Retinal pigment epithelial cell (primary cell): ENCODE results near the gene MGAT5.

Experiments used
- DNase-seq: peaks from one replicate; pipeline ENCODE4 v3.0.0-alpha.2; 2010; ENCODE audit warnings: low read depth
- H3K4me3 ChIP-seq: 2 replicates; pipeline ENCODE4 v1.5.1; 2011; ENCODE audit warnings: mild to moderate bottlenecking, low read length, control low read depth, moderate library complexity
- TF ChIP-seq, protein P1 (sequence below): conservative IDR thresholded peaks from 2 replicates; pipeline ENCODE4 v1.5.1; 2011; ENCODE audit warnings: low read depth, low read length, control low read depth, inconsistent platforms

The MGAT5 gene

DNA sequence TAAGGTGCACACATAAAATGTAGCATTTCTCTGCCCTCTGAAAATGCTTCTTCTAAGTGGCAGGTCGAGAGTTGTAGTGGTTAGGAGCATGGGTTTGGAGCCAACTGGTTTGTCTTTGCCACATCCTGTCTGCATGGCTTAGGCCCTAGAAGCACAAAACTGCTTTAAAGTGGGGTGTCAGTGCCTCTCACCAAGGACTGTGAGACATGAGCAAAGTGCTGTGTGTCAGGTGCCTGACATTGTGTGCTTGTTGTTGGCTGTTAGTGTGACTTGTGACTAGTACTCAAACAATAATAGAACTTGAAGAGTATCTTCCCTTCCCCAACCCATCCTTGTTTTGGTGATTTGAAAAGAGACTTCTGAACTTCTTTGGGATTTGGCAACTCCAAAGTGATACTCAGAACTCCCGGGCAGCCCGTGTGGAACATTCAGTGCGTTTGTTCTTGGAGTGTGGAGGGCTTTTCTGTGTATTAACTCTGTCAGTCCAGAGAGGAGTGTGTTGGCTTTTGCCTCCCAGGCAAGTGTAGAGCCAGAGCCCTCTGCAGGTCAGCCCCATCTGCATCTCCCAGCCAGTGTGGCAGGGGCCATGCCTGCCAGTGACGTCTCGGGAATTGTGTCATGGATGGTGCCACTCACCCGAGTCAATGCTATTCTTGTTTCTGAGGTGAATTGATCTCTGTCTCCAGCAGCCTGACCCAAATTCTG lies 5.0 kb downstream of the MGAT5 start:
- no peak overlapping the region for H3K4me3 ChIP-seq
- TF ChIP-seq, protein P1, sequence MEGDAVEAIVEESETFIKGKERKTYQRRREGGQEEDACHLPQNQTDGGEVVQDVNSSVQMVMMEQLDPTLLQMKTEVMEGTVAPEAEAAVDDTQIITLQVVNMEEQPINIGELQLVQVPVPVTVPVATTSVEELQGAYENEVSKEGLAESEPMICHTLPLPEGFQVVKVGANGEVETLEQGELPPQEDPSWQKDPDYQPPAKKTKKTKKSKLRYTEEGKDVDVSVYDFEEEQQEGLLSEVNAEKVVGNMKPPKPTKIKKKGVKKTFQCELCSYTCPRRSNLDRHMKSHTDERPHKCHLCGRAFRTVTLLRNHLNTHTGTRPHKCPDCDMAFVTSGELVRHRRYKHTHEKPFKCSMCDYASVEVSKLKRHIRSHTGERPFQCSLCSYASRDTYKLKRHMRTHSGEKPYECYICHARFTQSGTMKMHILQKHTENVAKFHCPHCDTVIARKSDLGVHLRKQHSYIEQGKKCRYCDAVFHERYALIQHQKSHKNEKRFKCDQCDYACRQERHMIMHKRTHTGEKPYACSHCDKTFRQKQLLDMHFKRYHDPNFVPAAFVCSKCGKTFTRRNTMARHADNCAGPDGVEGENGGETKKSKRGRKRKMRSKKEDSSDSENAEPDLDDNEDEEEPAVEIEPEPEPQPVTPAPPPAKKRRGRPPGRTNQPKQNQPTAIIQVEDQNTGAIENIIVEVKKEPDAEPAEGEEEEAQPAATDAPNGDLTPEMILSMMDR = no peak
- no peak for DNase-seq

DNA sequence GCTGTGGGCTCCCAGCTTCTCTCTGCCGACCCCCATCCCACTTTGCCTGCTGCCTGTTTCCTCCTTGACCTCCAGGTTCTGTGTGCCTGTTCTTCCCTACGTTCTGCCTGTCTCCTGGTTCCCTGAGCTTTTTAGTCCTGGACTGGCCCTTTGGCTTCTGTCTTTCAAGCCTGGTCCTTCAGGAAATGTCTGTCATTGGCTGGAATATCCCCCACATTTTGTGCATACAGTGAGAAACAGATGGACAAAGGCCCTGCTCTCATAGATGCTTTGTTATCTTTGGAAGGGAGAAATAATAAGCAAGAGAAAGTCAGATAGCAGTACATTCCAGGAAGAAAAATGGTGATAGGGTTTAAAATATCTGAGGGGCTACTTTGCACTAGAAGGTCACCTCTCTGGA lies 5.7 kb downstream of the MGAT5 start:
- DNase-seq = no peak
- TF ChIP-seq, protein P1 = no peak
- H3K4me3 ChIP-seq = no peak overlapping the region

DNA sequence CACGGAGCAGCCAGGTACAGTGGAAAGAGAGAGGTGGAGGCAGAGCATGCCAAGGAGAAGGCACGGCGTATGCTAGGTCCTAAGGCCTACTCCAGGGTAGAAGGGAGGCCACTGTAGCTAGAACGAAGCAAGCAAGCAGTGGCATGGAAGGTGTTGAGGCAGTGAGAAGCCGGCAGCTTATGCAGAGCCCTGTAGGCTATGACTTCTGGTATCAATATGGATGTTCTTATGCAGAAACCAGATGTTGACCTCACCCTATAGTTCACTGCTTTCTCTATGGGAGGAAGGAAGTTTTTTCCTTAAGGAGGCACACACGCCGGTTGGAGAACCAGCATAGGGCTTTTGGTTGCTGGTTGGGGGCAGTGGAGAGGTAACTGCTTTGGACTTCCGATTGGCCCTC lies 6.1 kb downstream of the MGAT5 start:
- H3K4me3 ChIP-seq = no peak overlapping the region
- TF ChIP-seq, protein P1 = no peak
- DNase-seq = no peak

DNA sequence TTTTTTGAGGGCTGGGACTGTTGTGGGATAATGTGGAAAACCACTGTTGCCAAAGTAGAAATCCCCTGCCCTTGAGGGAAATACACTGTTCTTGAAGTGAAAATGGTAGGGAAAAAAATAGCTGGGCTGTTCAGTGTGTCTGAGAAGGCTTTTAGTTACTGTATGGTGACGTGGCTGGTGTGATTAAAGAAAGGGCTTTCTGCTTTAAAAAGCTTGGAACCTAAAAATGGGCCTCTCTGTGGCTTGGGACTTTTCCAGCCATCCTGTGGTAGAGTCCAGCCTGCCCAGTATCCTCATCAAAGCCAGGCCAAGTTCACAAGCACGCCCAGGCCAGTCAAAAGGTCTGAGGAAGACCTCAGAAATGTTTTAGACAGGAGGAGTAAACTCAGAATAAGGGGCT lies 6.8 kb downstream of the MGAT5 start:
- TF ChIP-seq, protein P1 = no peak
- no peak overlapping the region for H3K4me3 ChIP-seq
- no peak for DNase-seq

DNA sequence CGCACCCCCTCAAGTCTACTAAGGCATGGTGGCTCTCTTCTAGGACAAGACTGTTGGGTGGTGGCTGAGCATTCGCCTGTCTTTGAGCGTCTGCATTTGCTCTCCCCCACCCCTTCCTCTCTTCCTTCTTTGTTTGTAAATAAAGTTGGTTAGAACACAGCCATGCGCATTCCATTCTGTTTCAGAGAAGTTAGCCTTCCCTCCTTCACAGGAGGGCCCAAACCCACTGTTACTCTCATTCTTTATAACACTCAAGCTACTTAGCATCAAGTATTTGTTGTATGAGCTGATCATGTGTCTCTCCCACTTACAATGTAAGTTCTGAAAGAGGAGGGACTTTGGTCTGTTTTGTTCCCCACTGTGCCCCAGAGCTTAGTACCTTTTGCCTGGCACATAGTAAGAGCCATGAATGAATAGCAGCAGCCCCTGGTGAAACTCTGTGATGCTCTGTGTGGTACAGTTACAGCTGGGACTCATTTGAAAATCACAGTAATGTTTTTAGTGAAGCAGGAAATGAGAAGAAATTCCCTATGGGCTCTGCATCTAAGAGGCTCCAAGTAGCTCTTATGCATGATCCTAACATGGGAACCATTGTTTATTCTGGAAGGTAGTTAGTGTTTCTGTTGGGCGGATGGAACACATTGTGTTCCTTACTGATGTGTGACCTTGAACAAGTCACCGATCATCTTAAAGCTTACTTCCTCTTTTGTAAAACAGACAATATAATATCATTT lies 7.7 kb downstream of the MGAT5 start:
- no peak overlapping the region for H3K4me3 ChIP-seq
- TF ChIP-seq, protein P1 = no peak
- DNase-seq = no peak

GRCh38 chr2:134262684-134263083 lies 8.8 kb downstream of the MGAT5 start:
- no peak overlapping the region for H3K4me3 ChIP-seq
- DNase-seq = no peak
- TF ChIP-seq, protein P1 = no peak

DNA sequence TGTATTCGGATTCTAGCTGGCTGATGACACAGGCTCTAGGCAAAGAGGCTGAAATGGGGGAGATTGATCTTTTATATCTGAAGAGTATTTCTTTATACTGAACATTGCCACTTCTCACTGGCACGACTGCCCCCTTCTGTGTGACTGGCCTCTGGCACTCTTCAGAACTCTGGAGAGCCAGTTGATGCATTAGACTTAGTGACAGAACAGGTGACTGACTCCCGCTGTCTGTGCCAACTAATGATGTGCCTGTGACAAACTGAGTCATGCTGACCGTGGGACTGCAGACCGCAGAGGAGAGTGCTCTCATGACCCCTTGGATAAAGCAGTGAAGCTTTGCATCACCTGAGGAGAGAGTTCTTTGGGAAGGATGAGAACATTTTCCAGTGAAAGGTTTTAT lies 14.4 kb downstream of the MGAT5 start:
- TF ChIP-seq, protein P1 = no peak
- H3K4me3 ChIP-seq = no peak overlapping the region
- DNase-seq = peak; percentile 6
